HepG2 (cell line): ENCODE data around the gene GOLPH3. TPM values are rescaled to one million over a fixed set of nuclear protein-coding genes. Genes with fewer than 3 reads are reported as not detected.

Experiments
- ATAC-seq: fragments of 200-7000 bp; cut with Tn5 transposase; 3 replicates; pipeline ENCODE4 v1.9.1; 2020; ENCODE audit warnings: mild to moderate bottlenecking, moderate library complexity
- BruUV-seq: library from RNA; stranded (reverse); fragments of 400-500 nt; replicated peaks from 2 replicates; lab custom pipeline; 2021; lab: Mats Ljungman, UMichigan
- CTCF ChIA-PET: fragments of 300-600 bp; formaldehyde crosslinking; extraction: SDS; loops from one replicate; lab custom pipeline; 2021; ENCODE audit warnings: low total read pairs, inconsistent platforms, low intra/inter-chr PET ratio; lab: Yijun Ruan, JAX
- POLR2A ChIA-PET: fragments of 350-600 bp; sonication (Branson Sonifier 250); formaldehyde crosslinking; loops from one replicate; lab custom pipeline; 2020; ENCODE audit warnings: antibody characterized with exemption, inconsistent platforms; lab: Yijun Ruan, JAX
- DNase-seq: peaks from one replicate; pipeline ENCODE4 v3.0.0-alpha.2; 2015; ENCODE audit warnings: low spot score
- FAIRE-seq: peaks from 3 replicates; lab custom pipeline; 2011; peaks lifted over from hg19 to GRCh38; lab: Jason Lieb, UNC
- H2AFZ ChIP-seq: one replicate; pipeline ENCODE4 v1.6.1; 2011; ENCODE audit warnings: low read length, inconsistent platforms
- H3K27ac ChIP-seq: fragments of 300-600 bp; 3 replicates; pipeline ENCODE4 v1.8.0; 2011; ENCODE audit warnings: mixed run types, mild to moderate bottlenecking, mixed read lengths, low read length, inconsistent platforms; ENCODE audit not compliant: insufficient read depth; ENCODE audit errors: extremely low read length
- H3K27me3 ChIP-seq, 2 experiments: fragments of 200-600 bp in 1 of 2; 2 replicates in 1 of 2; 3 replicates in 1 of 2; pipeline versions ENCODE4 v1.6.0 to v1.8.0; 2011; ENCODE audit warnings: low read length in 2 of 2, mild to moderate bottlenecking in 2 of 2, moderate library complexity in 2 of 2, inconsistent platforms in 1 of 2; ENCODE audit not compliant: insufficient read depth in 2 of 2, control insufficient read depth in 1 of 2
- H3K36me3 ChIP-seq, 2 experiments: fragments of 200-600 bp in 1 of 2; replicated peaks in 1 of 2; 2 replicates in 1 of 2; 3 replicates in 1 of 2; pipeline versions ENCODE4 v1.5.1 to v1.8.0; 2011; ENCODE audit warnings: low read length in 2 of 2, inconsistent platforms in 1 of 2; ENCODE audit not compliant: insufficient read depth in 2 of 2, control insufficient read depth in 1 of 2
- H3K4me1 ChIP-seq: 2 replicates; pipeline ENCODE4 v1.5.1; 2012; ENCODE audit warnings: low read length, inconsistent platforms; ENCODE audit not compliant: insufficient read depth
- H3K4me2 ChIP-seq: 2 replicates; pipeline ENCODE4 v1.6.0; 2011; ENCODE audit warnings: low read depth, low read length, inconsistent platforms
- H3K4me3 ChIP-seq, 3 experiments: fragments of 200-600 bp in 1 of 3; sonication (generic), shearing (Covaris generic) in 1 of 3; replicated peaks in 1 of 3; 2 replicates each; pipeline ENCODE4 v1.5.1; 2011 to 2016; ENCODE audit warnings: low read length in 3 of 3, inconsistent platforms in 2 of 3, low read depth in 2 of 3, mild to moderate bottlenecking in 2 of 3, control low read depth in 1 of 3, mixed read lengths in 1 of 3; ENCODE audit not compliant: insufficient read depth in 1 of 3
- H3K79me2 ChIP-seq: one replicate; pipeline ENCODE4 v1.6.1; 2011; ENCODE audit warnings: low read length, inconsistent platforms; ENCODE audit not compliant: insufficient read depth
- H3K9ac ChIP-seq: 2 replicates; pipeline ENCODE4 v1.6.0; 2011; ENCODE audit warnings: mild to moderate bottlenecking, low read depth, low read length, inconsistent platforms; ENCODE audit not compliant: insufficient read depth
- H3K9me3 ChIP-seq: 2 replicates; pipeline ENCODE4 v1.5.1; 2012; ENCODE audit warnings: mild to moderate bottlenecking, low read length
- H4K20me1 ChIP-seq: 2 replicates; pipeline ENCODE4 v1.6.0; 2011; ENCODE audit warnings: inconsistent platforms, mild to moderate bottlenecking, low read length, moderate library complexity; ENCODE audit not compliant: insufficient read depth
- AGO2 ChIP-seq: fragments of 200-400 bp; formaldehyde crosslinking; optimal IDR thresholded peaks from 2 replicates; pipeline ENCODE3; 2017; ENCODE audit warnings: mild to moderate bottlenecking, low read depth, low read length, moderate library complexity
- BHLHE40 ChIP-seq: IDR thresholded peaks from 2 replicates; pipeline ENCODE4 v1.6.1; 2011; ENCODE audit warnings: low read length, improper control_type of control experiment
- CEBPB ChIP-seq: IDR thresholded peaks from 2 replicates; pipeline ENCODE4 v1.6.1; 2011; ENCODE audit warnings: low read depth, low read length, improper control_type of control experiment, borderline replicate concordance
- DPF2 ChIP-seq: sonication (generic); formaldehyde crosslinking; IDR thresholded peaks from 2 replicates; pipeline ENCODE4 v1.4.0; 2020; ENCODE audit warnings: mild to moderate bottlenecking, low read depth, missing genetic modification reagents, borderline replicate concordance
- E2F5 ChIP-seq: sonication (generic); formaldehyde crosslinking; conservative IDR thresholded peaks from 2 replicates; pipeline ENCODE4 v1.4.0; 2020; ENCODE audit warnings: missing genetic modification reagents
- NBN ChIP-seq: fragments of 450-650 bp; conservative IDR thresholded peaks from 2 replicates; pipeline ENCODE4 v1.6.1; 2017
- NR2C2 ChIP-seq: sonication (generic); formaldehyde crosslinking; IDR thresholded peaks from 2 replicates; pipeline ENCODE4 v1.4.0; 2020; ENCODE audit warnings: missing genetic modification reagents, mild to moderate bottlenecking, moderate library complexity, borderline replicate concordance
- NR2F6 ChIP-seq, 2 experiments: IDR thresholded peaks; 2 replicates each; pipeline ENCODE4 v1.6.1; 2016; ENCODE audit warnings: antibody characterized with exemption in 1 of 2, mild to moderate bottlenecking in 1 of 2
- PLRG1 ChIP-seq: fragments of 450-650 bp; conservative IDR thresholded peaks from 2 replicates; pipeline ENCODE4 v1.6.1; 2016
- PRDM4 ChIP-seq: sonication (generic); formaldehyde crosslinking; IDR thresholded peaks from 2 replicates; pipeline ENCODE4 v1.9.0; 2021; ENCODE audit warnings: missing genetic modification reagents, borderline replicate concordance
- RBM22 ChIP-seq: fragments of 200-400 bp; formaldehyde crosslinking; optimal IDR thresholded peaks from 2 replicates; pipeline ENCODE3; 2017; ENCODE audit warnings: mild to moderate bottlenecking, low read length, moderate library complexity
- SMC3 ChIP-seq: IDR thresholded peaks from 2 replicates; pipeline ENCODE4 v1.6.1; 2011; ENCODE audit warnings: low read length, improper control_type of control experiment
- TAF1 ChIP-seq: sonication (generic); formaldehyde crosslinking; IDR thresholded peaks from 2 replicates; pipeline ENCODE4 v1.4.0; 2020; ENCODE audit warnings: missing genetic modification reagents
- ZBTB10 ChIP-seq: sonication (generic); formaldehyde crosslinking; IDR thresholded peaks from 2 replicates; pipeline ENCODE4 v1.4.0; 2020; ENCODE audit warnings: missing genetic modification reagents, borderline replicate concordance
- ZC3H13 ChIP-seq: sonication (generic); formaldehyde crosslinking; IDR thresholded peaks from 2 replicates; pipeline ENCODE4 v1.8.1; 2023; ENCODE audit warnings: mild to moderate bottlenecking, missing genetic modification reagents, moderate library complexity
- ZNF331 ChIP-seq: sonication (generic); formaldehyde crosslinking; IDR thresholded peaks from 2 replicates; pipeline ENCODE4 v1.4.0; 2020; ENCODE audit warnings: missing genetic modification reagents
- ZNF546 ChIP-seq: sonication (generic); formaldehyde crosslinking; conservative IDR thresholded peaks from 2 replicates; pipeline ENCODE4 v1.8.1; 2023; ENCODE audit warnings: mild to moderate bottlenecking, missing genetic modification reagents
- ZNF558 ChIP-seq: sonication (generic); formaldehyde crosslinking; IDR thresholded peaks from 2 replicates; pipeline ENCODE4 v1.9.0; 2022; ENCODE audit warnings: mild to moderate bottlenecking, missing genetic modification reagents, borderline replicate concordance
- ZNF841 ChIP-seq: sonication (generic); formaldehyde crosslinking; IDR thresholded peaks from 2 replicates; pipeline ENCODE4 v1.8.1; 2023; ENCODE audit warnings: missing genetic modification reagents, borderline replicate concordance
- WGBS: methylation state at CpG from one replicate; pipeline ENCODE4 v1.1.6; 2017; ENCODE audit warnings: low lambda C conversion rate; 5-methylcytosine and 5-hydroxymethylcytosine counted together
- in situ Hi-C: cut with HindIII; loops from 2 replicates; pipeline ENCODE4 v1.10.0; 2017; ENCODE audit warnings: low pct_unique_long_range_greater_than_20kb; ENCODE audit not compliant: extremely low pct_ligation_motif_present
- intact Hi-C: fragments of 100-400 bp; cut with micrococcal nuclease; formaldehyde crosslinking; loops from one replicate; pipeline ENCODE4 v1.10.0; 2022; ENCODE audit not compliant: unreplicated experiment
- polyA plus RNA-seq, 8 experiments: library from polyadenylated mRNA; depleted of rRNA in 3 of 8; stranded (reverse) in 7 of 8; unstranded in 1 of 8; fragments of >200 nt; fragmentation: Illumina TruSeq in 4 of 8; extraction: Trizol in 4 of 8; gene quantifications; 2 replicates each; pipeline versions ENCODE4 v1.2.1 to v1.2.3, GENCODE V29; 2011 to 2016; ENCODE audit warnings: low read depth in 4 of 8, missing spikeins in 1 of 8, mixed read lengths in 1 of 8; ENCODE audit not compliant: insufficient read depth in 1 of 8
- total RNA-seq, 5 experiments: library from RNA; depleted of rRNA; stranded (reverse); fragments of >200 nt; fragmentation: Illumina TruSeq; extraction: Trizol; gene quantifications; 2 replicates each; pipeline ENCODE4 v1.2.3, GENCODE V29; 2016; ENCODE audit warnings: low read depth in 1 of 5

The GOLPH3 gene
- total and polyA plus RNA-seq, 2 of the 13 experiments (the other 11 are each of a cell fraction or from before 2014, with no cell fraction given): 59.5 to 84.5 TPM

- TF ChIP-seq AGO2 (no peak), E2F5 (no peak), NR2F6 (IDR thresholded peaks at IDR 0.05) (no peak), NR2F6 (CRISPR knock-in tag; IDR thresholded peaks at IDR 0.05) (no peak), PLRG1 (no peak), ZNF841 (CRISPR knock-in tag) (no peak), ZC3H13 (no peak)
Measured at GRCh38 chr5:32138839-32139493, 35.2 kb downstream of the GOLPH3 start (continued).

GRCh38 chr5:32136342-32136741 lies 37.8 kb downstream of the GOLPH3 start:
- Histone ChIP-seq H3K36me3 (peaks cover 10 to 61% of the 10 kb centered on the region in 2 experiments), H2AFZ (no peak overlapping the region), H3K27ac (no peak overlapping the region), H3K9ac (no peak overlapping the region), H3K9me3 (no peaks in the 10 kb centered on the region), H3K4me3 (no peak overlapping the region), H3K4me2 (no peak overlapping the region), H3K79me2 (peaks cover 50% of the 10 kb centered on the region), H3K27me3 (no peaks in the 10 kb centered on the region), H3K4me1 (no peaks in the 10 kb centered on the region; the same call in 1 of the 2 replicates), H4K20me1 (peaks cover 4% of the 10 kb centered on the region; the same call in 1 of the 2 replicates)
- CTCF ChIA-PET: no interaction called here
- ATAC-seq: no peak; the same call in 2 of the 3 replicates
- no peak for FAIRE-seq
- in situ Hi-C loops (no loop called here), intact Hi-C loops (no loop called here)
- DNase-seq: peak; percentile 19
- WGBS: 81% methylated on average over 7 of the region's 7 CpGs
- no TSS peak for BruUV-seq
- POLR2A ChIA-PET: no interaction called here
- TF ChIP-seq ZNF546 (CRISPR knock-in tag) (no peak), ZBTB10 (CRISPR knock-in tag) (no peak), RBM22 (no peak), NR2C2 (no peak), CEBPB (no peak), ZNF558 (CRISPR knock-in tag) (no peak), BHLHE40 (no peak), NBN (no peak), TAF1 (no peak), DPF2 (no peak), PRDM4 (CRISPR knock-in tag) (no peak), SMC3 (no peak), ZNF331 (CRISPR knock-in tag) (no peak)
